Measurements from ENCODE around the gene TRABD2B. TPM values are rescaled to one million over a fixed set of nuclear protein-coding genes. Genes with fewer than 3 reads are reported as not detected.

The TRABD2B gene
- total RNA-seq, 1 donor: under 0.01 TPM

GRCh38 chr1:47795102-47795501 lies 202.1 kb downstream of the TRABD2B start:
- H3K79me2 ChIP-seq (ENCODE audit: insufficient read depth, low read length): no peaks in the 10 kb centered on the region
- no peak for TF ChIP-seq CTCF (IDR thresholded peaks at IDR 0.05; ENCODE audit: extremely low read depth, low read depth, low read length)
- peak; percentile 72 for DNase-seq (ENCODE audit: insufficient read length, low spot score, missing footprints)
- no peaks in the 10 kb centered on the region for H3K4me1 ChIP-seq (ENCODE audit: insufficient read depth, low read length)
- H2AFZ ChIP-seq (ENCODE audit: low read length): no peak overlapping the region
- H3K27me3 ChIP-seq (ENCODE audit: insufficient read depth, low read length): no peaks in the 10 kb centered on the region
- H3K4me2 ChIP-seq (ENCODE audit: insufficient read depth, low read length): no peak overlapping the region
- H3K4me3 ChIP-seq (ENCODE audit: insufficient read depth, low read length): no peak overlapping the region
- H3K27ac ChIP-seq (ENCODE audit: low read depth, low read length): no peak overlapping the region
- H3K9me3 ChIP-seq (ENCODE audit: low read depth, low read length): no peaks in the 10 kb centered on the region
- H3K36me3 ChIP-seq (ENCODE audit: insufficient read depth, low read length): no peaks in the 10 kb centered on the region
- H4K20me1 ChIP-seq (ENCODE audit: insufficient read depth, low read length): no peaks in the 10 kb centered on the region

- Histone ChIP-seq H3K36me3 (ENCODE audit: insufficient read depth, low read length) (no peaks in the 10 kb centered on the region), H3K27ac (ENCODE audit: low read depth, low read length) (no peak overlapping the region), H3K79me2 (ENCODE audit: insufficient read depth, low read length) (no peaks in the 10 kb centered on the region), H4K20me1 (ENCODE audit: insufficient read depth, low read length) (no peaks in the 10 kb centered on the region), H3K4me1 (ENCODE audit: insufficient read depth, low read length) (no peaks in the 10 kb centered on the region), H2AFZ (ENCODE audit: low read length) (no peak overlapping the region), H3K4me3 (ENCODE audit: insufficient read depth, low read length) (no peak overlapping the region), H3K4me2 (ENCODE audit: insufficient read depth, low read length) (no peak overlapping the region), H3K9me3 (ENCODE audit: low read depth, low read length) (no peaks in the 10 kb centered on the region), H3K27me3 (ENCODE audit: insufficient read depth, low read length) (no peaks in the 10 kb centered on the region)
- no peak for DNase-seq (ENCODE audit: insufficient read length, low spot score, missing footprints)
- no peak for TF ChIP-seq CTCF (IDR thresholded peaks at IDR 0.05; ENCODE audit: extremely low read depth, low read depth, low read length)
These were observed 202.7 kb downstream of the TRABD2B start for GRCh38 chr1:47794530-47794929.

- no peak overlapping the region for H3K4me2 ChIP-seq (ENCODE audit: insufficient read depth, low read length)
- no peaks in the 10 kb centered on the region for H3K27me3 ChIP-seq (ENCODE audit: insufficient read depth, low read length)
- no peaks in the 10 kb centered on the region for H3K4me1 ChIP-seq (ENCODE audit: insufficient read depth, low read length)
- no peak overlapping the region for H2AFZ ChIP-seq (ENCODE audit: low read length)
- H3K27ac ChIP-seq (ENCODE audit: low read depth, low read length): no peak overlapping the region
- no peak overlapping the region for H3K4me3 ChIP-seq (ENCODE audit: insufficient read depth, low read length)
- no peaks in the 10 kb centered on the region for H3K79me2 ChIP-seq (ENCODE audit: insufficient read depth, low read length)
- no peaks in the 10 kb centered on the region for H3K9me3 ChIP-seq (ENCODE audit: low read depth, low read length)
- peak; percentile 34 for DNase-seq (ENCODE audit: insufficient read length, low spot score, missing footprints)
- TF ChIP-seq CTCF (IDR thresholded peaks at IDR 0.05; ENCODE audit: extremely low read depth, low read depth, low read length): no peak
- no peaks in the 10 kb centered on the region for H4K20me1 ChIP-seq (ENCODE audit: insufficient read depth, low read length)
- no peaks in the 10 kb centered on the region for H3K36me3 ChIP-seq (ENCODE audit: insufficient read depth, low read length)
These were observed 203.1 kb downstream of the TRABD2B start for GRCh38 chr1:47794081-47794480.

- H3K36me3 ChIP-seq (ENCODE audit: insufficient read depth, low read length): no peaks in the 10 kb centered on the region
- no peaks in the 10 kb centered on the region for H4K20me1 ChIP-seq (ENCODE audit: insufficient read depth, low read length)
- no peaks in the 10 kb centered on the region for H3K9me3 ChIP-seq (ENCODE audit: low read depth, low read length)
- no peak overlapping the region for H2AFZ ChIP-seq (ENCODE audit: low read length)
- no peak overlapping the region for H3K4me3 ChIP-seq (ENCODE audit: insufficient read depth, low read length)
- no peaks in the 10 kb centered on the region for H3K27me3 ChIP-seq (ENCODE audit: insufficient read depth, low read length)
- peak; percentile 70 for DNase-seq (ENCODE audit: insufficient read length, low spot score, missing footprints)
- H3K79me2 ChIP-seq (ENCODE audit: insufficient read depth, low read length): no peaks in the 10 kb centered on the region
- TF ChIP-seq CTCF (IDR thresholded peaks at IDR 0.05; ENCODE audit: extremely low read depth, low read depth, low read length): no peak
- no peak overlapping the region for H3K4me2 ChIP-seq (ENCODE audit: insufficient read depth, low read length)
- no peaks in the 10 kb centered on the region for H3K4me1 ChIP-seq (ENCODE audit: insufficient read depth, low read length)
- no peak overlapping the region for H3K27ac ChIP-seq (ENCODE audit: low read depth, low read length)
These were observed 203.6 kb downstream of the TRABD2B start for GRCh38 chr1:47793563-47793962.

All from osteoblast (primary cell).